ENCODE measurements around the gene RASSF1.
A peak's percentile ranks its signal among the peaks of the same experiment; 100 is the strongest.

Gene RASSF1

DNA sequence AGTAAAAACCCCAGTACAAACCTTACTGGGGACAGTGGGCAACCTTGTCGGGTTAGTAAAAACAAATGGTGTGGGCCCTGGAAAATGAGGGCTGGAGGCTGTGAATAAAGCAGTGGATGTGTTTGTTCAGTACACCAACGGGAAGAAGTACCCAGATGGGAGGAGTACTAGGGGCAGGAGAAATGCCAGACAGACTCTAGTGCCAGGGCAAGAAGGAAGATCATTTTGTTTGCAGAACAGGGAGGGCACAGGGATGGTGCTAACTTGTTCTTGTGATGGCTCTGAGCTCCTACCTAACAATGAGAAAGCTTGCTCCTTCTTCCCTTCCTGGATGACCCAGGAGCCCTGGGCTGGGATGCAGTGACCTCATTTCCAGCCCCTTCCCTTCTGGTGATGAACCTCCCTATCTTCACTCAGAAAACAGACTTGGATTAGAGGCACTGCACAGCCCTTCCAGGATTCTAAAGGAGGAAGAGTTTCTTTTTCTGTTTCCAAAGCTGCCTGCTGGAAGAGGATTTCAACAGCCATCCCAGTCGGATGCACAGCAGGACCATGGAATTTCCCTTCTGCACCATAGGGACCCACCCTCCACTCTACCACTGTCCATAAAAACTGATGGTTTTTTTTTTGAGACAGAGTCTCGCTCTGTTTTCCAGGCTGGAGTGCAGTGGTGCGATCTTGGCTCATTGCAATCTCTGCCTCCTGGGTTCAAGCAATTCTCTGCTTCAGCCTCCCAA, 6.1 kb downstream of the RASSF1 start:
- no peaks in the 10 kb centered on the region for H3K27me3 Mint-ChIP-seq
- H3K36me3 Mint-ChIP-seq (ENCODE audit: insufficient read depth) = peaks cover 52% of the 10 kb centered on the region
- no peak for ATAC-seq (replicated peaks; ENCODE audit: extremely low read depth, poor library complexity, severe bottlenecking)
- H3K4me3 Mint-ChIP-seq = peak overlapping the region; percentile 67
- DNase-seq (ENCODE audit: low spot score in 2 of 2) = no peak
- H3K27ac Mint-ChIP-seq (ENCODE audit: low read depth) = peak overlapping the region; percentile 82
- H3K9me3 Mint-ChIP-seq = no peaks in the 10 kb centered on the region
- H3K4me1 Mint-ChIP-seq = peaks cover 67% of the 10 kb centered on the region

DNA sequence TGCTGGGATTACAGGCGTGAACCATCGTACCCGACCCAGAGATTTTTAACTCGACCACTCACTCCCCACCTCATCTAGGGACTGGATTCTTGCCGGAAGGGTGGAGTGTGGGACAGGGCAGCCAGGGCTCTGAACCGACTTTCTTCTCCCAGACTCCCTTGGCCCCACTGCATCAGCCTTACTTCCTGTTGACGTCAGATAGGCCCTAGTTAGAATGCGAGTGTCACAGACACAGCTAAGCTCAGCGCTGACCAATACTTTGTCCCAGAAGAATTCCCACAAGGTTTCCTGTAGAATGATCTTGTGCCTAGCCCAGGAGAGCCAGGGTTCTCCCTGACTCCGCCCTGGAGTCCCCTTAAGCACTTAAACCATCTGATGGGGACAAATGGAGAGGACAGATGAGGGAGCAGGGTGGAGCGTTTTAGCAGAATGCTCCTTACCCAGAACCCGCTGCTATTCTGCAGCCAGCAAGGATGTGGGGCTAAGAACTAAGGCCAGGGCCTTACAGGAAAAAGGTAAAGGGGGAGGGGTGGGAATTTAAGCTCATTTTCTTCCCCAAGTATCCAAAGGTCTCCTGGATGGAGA, 6.8 kb downstream of the RASSF1 start:
- H3K4me1 Mint-ChIP-seq = peaks cover 60% of the 10 kb centered on the region
- no peaks in the 10 kb centered on the region for H3K9me3 Mint-ChIP-seq
- peak overlapping the region; percentile 67 for H3K4me3 Mint-ChIP-seq

DNA sequence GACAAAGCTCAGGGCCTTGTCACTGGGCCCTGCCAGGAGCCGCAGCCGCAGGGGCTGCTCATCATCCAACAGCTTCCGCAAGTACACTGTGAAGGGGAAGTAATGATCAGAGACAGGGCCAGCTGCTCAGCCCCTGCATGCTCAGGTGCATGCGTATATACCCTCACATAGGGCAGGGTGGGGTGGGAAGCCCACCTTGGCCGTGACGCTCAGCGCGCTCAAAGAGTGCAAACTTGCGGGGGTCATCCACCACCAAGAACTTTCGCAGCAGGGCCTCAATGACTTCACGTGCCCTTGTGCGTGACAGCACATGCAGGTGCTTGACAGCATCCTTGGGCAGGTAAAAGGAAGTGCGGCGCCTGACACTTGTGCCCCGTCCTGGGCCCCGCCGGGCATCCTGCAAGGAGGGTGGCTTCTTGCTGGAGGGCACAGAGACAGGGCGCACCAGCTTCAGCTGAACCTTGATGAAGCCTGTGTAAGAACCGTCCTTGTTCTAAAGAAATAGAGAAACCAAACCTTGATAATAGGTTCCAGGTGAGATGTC, 9.2 kb downstream of the RASSF1 start:
- Mint-ChIP-seq H3K36me3 (ENCODE audit: insufficient read depth) (peaks cover 37% of the 10 kb centered on the region), H3K4me1 (peaks cover 57% of the 10 kb centered on the region), H3K27me3 (no peaks in the 10 kb centered on the region), H3K9me3 (no peaks in the 10 kb centered on the region), H3K4me3 (no peak overlapping the region), H3K27ac (ENCODE audit: low read depth) (no peak overlapping the region)
- no peak for ATAC-seq (replicated peaks; ENCODE audit: extremely low read depth, poor library complexity, severe bottlenecking)
- no peak for DNase-seq (ENCODE audit: low spot score in 2 of 2)

More for the DNA sequence above, 6.8 kb downstream of the RASSF1 start:
- H3K27ac Mint-ChIP-seq (ENCODE audit: low read depth) = peak overlapping the region; percentile 82
- ATAC-seq (replicated peaks; ENCODE audit: extremely low read depth, poor library complexity, severe bottlenecking) = no peak
- DNase-seq (ENCODE audit: low spot score in 2 of 2) = no peak
- no peaks in the 10 kb centered on the region for H3K27me3 Mint-ChIP-seq
- H3K36me3 Mint-ChIP-seq (ENCODE audit: insufficient read depth) = peaks cover 50% of the 10 kb centered on the region

DNA sequence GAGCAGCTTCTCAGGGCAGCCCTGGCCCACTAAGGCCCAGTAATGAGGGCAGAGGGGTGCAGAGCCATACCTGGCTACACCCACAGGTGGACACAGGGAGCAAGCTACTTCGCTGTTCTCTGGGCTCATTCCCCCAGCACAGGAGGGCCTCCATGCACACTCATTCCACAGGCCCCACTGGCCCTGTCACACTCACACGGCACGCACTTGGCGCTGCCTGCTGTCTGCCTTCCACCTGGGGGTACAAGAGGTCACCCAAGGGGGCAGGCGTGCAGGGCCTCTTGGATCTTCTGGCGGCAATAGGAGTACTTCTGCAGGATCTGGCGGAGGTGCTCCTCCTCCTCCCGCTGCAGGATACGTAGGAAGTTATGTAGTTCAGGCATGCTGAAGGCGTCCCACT, 10.3 kb downstream of the RASSF1 start:
- Mint-ChIP-seq H3K27me3 (no peaks in the 10 kb centered on the region), H3K27ac (ENCODE audit: low read depth) (no peak overlapping the region), H3K9me3 (no peaks in the 10 kb centered on the region), H3K4me1 (peaks cover 51% of the 10 kb centered on the region), H3K36me3 (ENCODE audit: insufficient read depth) (peaks cover 32% of the 10 kb centered on the region), H3K4me3 (no peak overlapping the region)
- no peak for DNase-seq (ENCODE audit: low spot score in 2 of 2)
- ATAC-seq (replicated peaks; ENCODE audit: extremely low read depth, poor library complexity, severe bottlenecking) = no peak

DNA sequence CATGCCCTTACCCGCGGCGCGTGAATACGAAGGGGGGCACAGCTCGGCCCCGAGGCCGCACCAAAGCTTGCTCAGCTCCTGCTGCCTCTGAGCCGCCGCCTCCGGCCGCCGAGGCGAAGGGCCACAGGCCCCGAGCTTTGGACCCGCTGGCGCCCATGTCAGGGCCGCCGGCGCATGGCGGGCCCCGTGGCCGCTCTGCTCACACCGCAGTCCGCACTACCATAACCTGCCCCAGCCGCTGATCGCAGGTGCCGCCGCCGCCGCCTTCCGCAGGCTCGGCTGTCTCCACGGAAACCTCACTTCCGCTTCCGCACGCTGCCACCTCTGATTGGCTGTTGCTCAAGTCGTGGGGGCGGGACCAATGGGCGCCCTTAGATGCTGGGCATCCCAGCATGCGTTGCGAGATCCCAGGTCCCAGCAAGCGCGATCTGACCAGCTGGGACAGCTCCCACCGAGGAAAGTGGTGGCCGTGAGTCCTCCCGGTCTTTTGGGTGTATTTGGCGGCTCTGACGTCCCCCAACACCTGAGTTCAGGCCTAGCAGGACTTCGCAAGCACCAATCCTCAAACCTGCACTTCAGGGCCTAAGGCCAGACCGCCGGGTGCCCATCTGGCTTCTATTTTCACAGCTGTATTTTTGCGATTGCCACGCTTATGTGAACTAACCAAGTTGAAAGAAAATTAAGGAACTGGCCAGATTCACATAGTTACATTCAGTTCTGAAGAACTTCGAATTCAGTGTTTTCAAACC, 12.5 kb downstream of the RASSF1 start, which contains the start of gene TUSC2:
Gene TUSC2, minus strand, starts transcription at position 281 of the 749 bp plus-strand sequence. Its CDS starts 124 bp downstream, at position 157.
- Mint-ChIP-seq H3K36me3 (ENCODE audit: insufficient read depth) (peaks cover 22% of the 10 kb centered on the region), H3K27ac (ENCODE audit: low read depth) (peak within 1 kb of the TSS; percentile 82), H3K4me3 (peak within 1 kb of the TSS; percentile 82), H3K9me3 (no peaks in the 10 kb centered on the region), H3K27me3 (no peaks in the 10 kb centered on the region), H3K4me1 (peaks cover 47% of the 10 kb centered on the region)
- DNase-seq (ENCODE audit: low spot score in 2 of 2) = peak; percentile 89 to 91
- peak; percentile 97 for ATAC-seq (replicated peaks; ENCODE audit: extremely low read depth, poor library complexity, severe bottlenecking)

DNA sequence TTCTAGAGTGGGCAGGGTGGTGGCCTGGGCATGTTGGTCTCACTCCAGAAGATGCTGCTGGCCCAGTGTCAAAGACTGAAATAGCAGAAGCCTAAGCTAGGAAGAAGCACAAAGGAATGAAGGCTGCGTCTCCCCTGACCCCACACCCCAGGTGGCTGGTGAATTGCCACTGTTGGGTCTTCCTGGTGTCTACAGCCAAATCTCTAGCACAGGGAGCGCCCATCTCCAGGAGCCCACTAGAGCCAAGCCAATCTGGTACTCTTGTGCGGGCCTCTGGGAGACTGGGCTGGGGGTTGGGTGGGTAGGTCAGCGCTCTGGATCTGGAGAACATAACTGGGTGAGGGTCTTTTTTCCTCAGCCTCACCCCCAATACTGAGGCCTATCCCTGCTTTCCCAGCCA, 13.5 kb downstream of the RASSF1 start:
- Mint-ChIP-seq H3K4me1 (peaks cover 41% of the 10 kb centered on the region), H3K4me3 (peak overlapping the region; percentile 82), H3K27ac (ENCODE audit: low read depth) (peak overlapping the region; percentile 82), H3K36me3 (ENCODE audit: insufficient read depth) (peaks cover 17% of the 10 kb centered on the region), H3K9me3 (no peaks in the 10 kb centered on the region), H3K27me3 (no peaks in the 10 kb centered on the region)
- ATAC-seq (replicated peaks; ENCODE audit: extremely low read depth, poor library complexity, severe bottlenecking) = no peak
- no peak for DNase-seq (ENCODE audit: low spot score in 2 of 2)

DNA sequence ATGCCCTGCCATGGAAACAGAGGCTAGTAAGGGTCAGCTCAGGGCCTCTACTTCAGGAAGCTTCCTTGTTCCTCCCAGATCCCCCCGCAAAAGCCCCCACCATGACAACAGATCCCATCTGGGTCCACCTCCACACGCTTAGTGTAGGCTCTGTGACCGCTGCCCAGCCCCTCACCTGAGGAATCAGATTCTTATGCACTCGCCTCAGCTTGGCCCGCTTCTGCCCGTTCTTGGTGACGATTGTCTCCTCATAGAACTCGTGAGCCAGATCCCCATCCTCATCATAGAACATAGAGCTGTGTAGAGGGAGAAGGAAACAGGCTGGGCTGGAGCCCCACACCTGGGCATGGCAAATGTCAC, 14.5 kb downstream of the RASSF1 start:
- no peak for ATAC-seq (replicated peaks; ENCODE audit: extremely low read depth, poor library complexity, severe bottlenecking)
- DNase-seq (ENCODE audit: low spot score in 2 of 2) = no peak
- Mint-ChIP-seq H3K4me1 (peaks cover 39% of the 10 kb centered on the region), H3K4me3 (peak overlapping the region; percentile 82), H3K27ac (ENCODE audit: low read depth) (peak overlapping the region; percentile 55), H3K36me3 (ENCODE audit: insufficient read depth) (peaks cover 14% of the 10 kb centered on the region), H3K9me3 (no peaks in the 10 kb centered on the region), H3K27me3 (no peaks in the 10 kb centered on the region)

DNA sequence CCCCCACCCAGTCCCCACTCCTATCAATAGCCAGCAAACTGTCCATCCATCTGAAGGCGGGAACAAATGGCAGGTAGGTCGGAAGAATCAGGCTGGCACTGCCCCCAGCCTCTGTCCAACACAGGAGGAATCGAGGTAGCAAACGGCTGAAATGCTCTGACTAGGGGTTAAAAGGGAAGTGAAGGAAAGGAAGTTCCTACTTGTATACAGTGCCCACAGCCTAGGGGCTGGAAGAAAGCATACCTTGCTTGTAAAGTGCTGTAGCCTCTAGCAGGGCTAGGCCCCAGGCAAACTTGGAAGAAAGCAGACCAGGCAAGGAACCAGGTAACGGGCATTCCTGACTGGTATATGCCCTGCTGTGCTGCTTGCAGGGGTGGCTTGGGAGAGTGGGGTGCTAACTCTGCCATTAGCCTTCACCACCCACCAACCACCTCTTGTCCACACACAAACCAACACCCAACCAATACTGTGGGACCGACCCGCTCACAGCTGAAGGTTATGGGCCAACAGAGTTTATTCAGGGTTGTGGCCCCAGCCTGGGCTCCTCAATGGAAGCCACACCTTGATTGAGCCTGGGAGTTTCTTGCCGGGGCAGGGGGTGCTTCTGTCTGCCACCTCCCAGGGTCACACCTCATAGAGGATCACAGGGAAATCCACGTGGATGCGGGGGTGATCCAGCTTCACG, 15.0 kb downstream of the RASSF1 start:
- no peak for ATAC-seq (replicated peaks; ENCODE audit: extremely low read depth, poor library complexity, severe bottlenecking)
- no peak for DNase-seq (ENCODE audit: low spot score in 2 of 2)
- H3K4me3 Mint-ChIP-seq = no peak overlapping the region
- H3K27ac Mint-ChIP-seq (ENCODE audit: low read depth) = peak overlapping the region; percentile 55
- H3K4me1 Mint-ChIP-seq = peaks cover 41% of the 10 kb centered on the region
- no peaks in the 10 kb centered on the region for H3K9me3 Mint-ChIP-seq
- peaks cover 13% of the 10 kb centered on the region for H3K36me3 Mint-ChIP-seq (ENCODE audit: insufficient read depth)
- no peaks in the 10 kb centered on the region for H3K27me3 Mint-ChIP-seq

DNA sequence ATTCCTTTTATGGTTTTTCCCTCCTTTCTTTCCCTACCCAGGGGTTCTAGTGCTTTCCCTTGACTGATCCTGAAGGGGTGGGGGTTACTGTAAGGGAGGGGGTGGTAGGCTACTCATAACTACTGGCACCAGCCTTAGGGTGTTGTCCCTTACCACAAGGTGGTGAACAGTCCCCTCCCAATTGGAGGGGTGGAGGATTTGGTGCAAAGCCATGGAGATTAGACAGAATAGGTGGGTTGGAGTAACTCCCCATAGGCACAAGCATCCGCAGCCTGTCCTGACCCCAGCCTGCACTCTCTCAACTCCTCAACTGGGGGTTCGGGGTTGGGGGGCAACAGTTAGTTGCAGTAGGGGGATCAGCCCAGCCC, 15.5 kb downstream of the RASSF1 start:
- peak overlapping the region; percentile 29 for H3K27ac Mint-ChIP-seq (ENCODE audit: low read depth)
- H3K4me1 Mint-ChIP-seq = peaks cover 46% of the 10 kb centered on the region
- H3K27me3 Mint-ChIP-seq = no peaks in the 10 kb centered on the region
- no peaks in the 10 kb centered on the region for H3K9me3 Mint-ChIP-seq
- DNase-seq (ENCODE audit: low spot score in 2 of 2) = no peak
- no peak overlapping the region for H3K4me3 Mint-ChIP-seq
- H3K36me3 Mint-ChIP-seq (ENCODE audit: insufficient read depth) = peaks cover 13% of the 10 kb centered on the region
- no peak for ATAC-seq (replicated peaks; ENCODE audit: extremely low read depth, poor library complexity, severe bottlenecking)

DNA sequence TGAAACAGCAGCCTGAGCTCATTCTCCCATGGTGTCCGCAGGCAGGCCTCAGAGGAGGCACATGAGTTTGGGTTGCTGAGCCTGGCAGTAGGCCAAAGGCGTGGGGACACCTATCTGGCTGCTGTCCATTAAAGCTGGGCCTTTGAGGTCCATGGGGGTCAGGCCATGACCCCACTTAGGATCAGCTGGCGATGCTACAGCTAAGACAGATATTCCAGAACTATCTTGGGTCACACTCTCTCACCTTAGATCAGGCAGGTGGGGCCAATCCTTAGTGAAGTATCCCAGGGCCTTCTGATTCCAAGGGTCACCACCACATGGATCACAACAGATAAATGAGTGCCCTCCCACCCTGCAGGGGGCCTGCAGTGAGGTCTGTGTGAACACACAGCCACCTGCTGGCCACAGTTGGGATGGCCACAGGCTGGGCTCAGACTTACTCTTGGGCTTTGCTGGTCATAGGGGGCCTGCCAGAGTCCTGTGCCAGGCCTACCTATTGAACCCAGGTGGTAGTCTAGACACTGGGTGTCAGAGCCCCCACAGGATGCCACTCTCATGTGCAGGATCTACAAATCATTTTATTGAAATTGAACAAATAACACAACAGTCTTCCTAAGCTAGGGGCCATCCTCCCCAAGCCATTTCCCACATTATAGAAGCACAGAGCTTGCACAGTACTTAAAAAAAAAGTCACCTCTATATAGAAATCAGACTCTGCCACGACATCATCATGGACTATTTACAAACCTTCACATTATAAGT, 16.1 kb downstream of the RASSF1 start:
- ATAC-seq (replicated peaks; ENCODE audit: extremely low read depth, poor library complexity, severe bottlenecking) = no peak
- peaks cover 10% of the 10 kb centered on the region for H3K36me3 Mint-ChIP-seq (ENCODE audit: insufficient read depth)
- H3K27me3 Mint-ChIP-seq = no peaks in the 10 kb centered on the region
- peak in 1 of 2 donors; percentile 57 for DNase-seq (ENCODE audit: low spot score in 2 of 2)
- no peaks in the 10 kb centered on the region for H3K9me3 Mint-ChIP-seq
- H3K4me1 Mint-ChIP-seq = peaks cover 50% of the 10 kb centered on the region
- H3K4me3 Mint-ChIP-seq = no peak overlapping the region
- H3K27ac Mint-ChIP-seq (ENCODE audit: low read depth) = peak overlapping the region; percentile 29

DNA sequence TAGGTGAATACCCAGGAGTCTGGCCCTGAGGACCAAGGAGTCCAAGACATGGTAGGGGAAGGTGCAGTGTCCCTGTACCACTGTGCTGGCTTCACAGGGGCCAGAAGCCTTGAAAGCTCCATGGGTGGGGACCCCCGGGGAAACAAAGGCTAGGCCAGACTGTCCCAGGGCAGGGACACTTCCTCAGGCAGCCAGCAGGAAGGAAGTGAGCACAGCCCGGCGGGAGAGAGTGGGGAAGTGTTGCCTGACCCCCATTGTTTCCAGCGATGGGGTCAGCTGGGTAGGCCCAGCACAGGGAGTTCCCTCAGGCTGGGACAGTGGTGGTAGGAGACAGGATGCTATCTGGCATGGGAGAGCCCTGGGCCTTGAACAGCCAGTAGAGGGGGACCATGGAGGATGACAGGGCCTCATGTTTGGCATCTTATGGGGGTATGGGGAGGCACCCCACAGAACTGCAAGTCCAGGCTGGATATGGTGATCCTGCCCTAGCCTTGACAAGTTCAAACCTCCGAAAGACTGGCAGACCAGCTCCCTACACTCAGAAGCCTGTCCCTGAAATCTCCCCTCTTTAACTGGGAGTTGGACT, 16.9 kb downstream of the RASSF1 start:
- peaks cover 7% of the 10 kb centered on the region for H3K36me3 Mint-ChIP-seq (ENCODE audit: insufficient read depth)
- H3K4me3 Mint-ChIP-seq = no peak overlapping the region
- ATAC-seq (replicated peaks; ENCODE audit: extremely low read depth, poor library complexity, severe bottlenecking) = no peak
- peaks cover 54% of the 10 kb centered on the region for H3K4me1 Mint-ChIP-seq
- no peak overlapping the region for H3K27ac Mint-ChIP-seq (ENCODE audit: low read depth)
- no peaks in the 10 kb centered on the region for H3K27me3 Mint-ChIP-seq
- DNase-seq (ENCODE audit: low spot score in 2 of 2) = no peak
- no peaks in the 10 kb centered on the region for H3K9me3 Mint-ChIP-seq
